ENCODE data around the gene TBX6. TPM values are rescaled to one million over a fixed set of nuclear protein-coding genes. Genes with fewer than 3 reads are reported as not detected.

The TBX6 gene
- total RNA-seq, 1 experiment from 2014 or later, result 3.6 TPM

DNA sequence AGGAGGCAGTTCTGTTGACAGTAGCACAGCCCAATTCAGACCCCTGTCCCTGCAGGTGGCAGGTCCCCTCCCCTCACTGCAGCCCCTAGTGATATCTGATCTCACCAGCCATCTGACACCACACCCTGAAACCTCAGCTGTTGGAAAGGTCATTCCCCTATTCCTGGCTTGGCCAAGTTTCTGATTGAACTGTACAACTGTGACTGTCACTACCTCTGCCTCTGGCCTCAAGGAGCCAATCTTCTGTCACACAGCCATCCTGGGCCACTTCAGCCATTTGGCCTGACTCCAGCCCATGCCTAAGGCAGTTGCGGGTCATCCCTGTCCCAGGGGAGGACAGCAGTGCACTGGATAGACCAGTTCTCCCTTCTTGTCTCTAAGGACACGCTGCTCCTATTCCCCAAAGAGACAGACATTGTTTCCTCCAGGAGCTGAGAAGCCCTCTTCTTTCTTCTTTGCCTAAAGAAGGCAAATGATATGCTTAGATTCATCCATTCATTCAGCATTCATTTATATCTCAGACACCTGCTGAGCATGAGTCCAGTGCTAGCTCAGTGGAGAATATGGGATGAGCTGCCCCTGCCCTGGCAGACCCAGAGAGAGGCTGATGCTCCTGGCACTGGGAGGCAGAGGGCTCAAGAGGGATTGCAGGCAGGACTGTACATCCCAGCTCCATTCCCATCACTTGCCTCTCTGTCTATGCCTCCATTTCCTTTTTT lies 30.7 kb downstream of the TBX6 start:
- Mint-ChIP-seq H3K27me3 (ENCODE audit: unreplicated experiment) (no peaks in the 10 kb centered on the region), H3K4me1 (ENCODE audit: low read depth, unreplicated experiment) (peaks cover 24% of the 10 kb centered on the region), H3K36me3 (ENCODE audit: insufficient read depth, unreplicated experiment) (peaks cover 31% of the 10 kb centered on the region), H3K27ac (ENCODE audit: unreplicated experiment) (no peak overlapping the region), H3K4me3 (ENCODE audit: low read depth, unreplicated experiment) (no peak overlapping the region), H3K9me3 (ENCODE audit: low read depth, unreplicated experiment) (no peaks in the 10 kb centered on the region)
- no TSS peak for BruUV-seq (replicated peaks)
- TF ChIP-seq, protein P1, sequence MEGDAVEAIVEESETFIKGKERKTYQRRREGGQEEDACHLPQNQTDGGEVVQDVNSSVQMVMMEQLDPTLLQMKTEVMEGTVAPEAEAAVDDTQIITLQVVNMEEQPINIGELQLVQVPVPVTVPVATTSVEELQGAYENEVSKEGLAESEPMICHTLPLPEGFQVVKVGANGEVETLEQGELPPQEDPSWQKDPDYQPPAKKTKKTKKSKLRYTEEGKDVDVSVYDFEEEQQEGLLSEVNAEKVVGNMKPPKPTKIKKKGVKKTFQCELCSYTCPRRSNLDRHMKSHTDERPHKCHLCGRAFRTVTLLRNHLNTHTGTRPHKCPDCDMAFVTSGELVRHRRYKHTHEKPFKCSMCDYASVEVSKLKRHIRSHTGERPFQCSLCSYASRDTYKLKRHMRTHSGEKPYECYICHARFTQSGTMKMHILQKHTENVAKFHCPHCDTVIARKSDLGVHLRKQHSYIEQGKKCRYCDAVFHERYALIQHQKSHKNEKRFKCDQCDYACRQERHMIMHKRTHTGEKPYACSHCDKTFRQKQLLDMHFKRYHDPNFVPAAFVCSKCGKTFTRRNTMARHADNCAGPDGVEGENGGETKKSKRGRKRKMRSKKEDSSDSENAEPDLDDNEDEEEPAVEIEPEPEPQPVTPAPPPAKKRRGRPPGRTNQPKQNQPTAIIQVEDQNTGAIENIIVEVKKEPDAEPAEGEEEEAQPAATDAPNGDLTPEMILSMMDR (IDR thresholded peaks at IDR 0.05; ENCODE audit: unreplicated experiment), result no peak
- CTCF ChIA-PET, result interaction anchor here (0.7 kb wide), 1 partner anchor 348 kb away, joined by 8 read pairs; no protein-coding TSS in a partner anchor
- intact Hi-C loops (cut with micrococcal nuclease; ENCODE audit: unreplicated experiment), result no loop called here
- no peak for DNase-seq

DNA sequence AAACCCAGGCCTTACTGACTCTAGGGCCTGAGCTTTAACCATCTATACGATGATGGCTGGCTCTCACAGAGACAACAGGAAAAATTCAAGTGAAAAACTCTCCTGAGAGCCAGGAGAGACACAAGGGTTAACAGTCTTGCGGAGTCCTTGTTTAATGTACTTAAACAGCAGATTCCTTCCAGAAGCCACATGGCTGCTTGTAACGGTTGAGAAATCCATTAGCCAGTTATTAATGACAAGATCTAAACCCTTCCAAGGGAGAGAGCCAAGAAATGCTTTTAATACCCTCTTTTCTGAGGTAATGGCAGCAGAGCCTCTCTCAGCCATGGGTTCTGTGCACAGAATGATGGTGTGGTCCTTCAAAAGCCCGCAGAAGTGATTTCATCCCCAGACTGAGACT lies 31.4 kb downstream of the TBX6 start:
- H3K4me1 Mint-ChIP-seq (ENCODE audit: low read depth, unreplicated experiment), result peaks cover 25% of the 10 kb centered on the region
- no peak for DNase-seq
- CTCF ChIA-PET, result no interaction called here
- no peaks in the 10 kb centered on the region for H3K9me3 Mint-ChIP-seq (ENCODE audit: low read depth, unreplicated experiment)
- intact Hi-C loops (cut with micrococcal nuclease; ENCODE audit: unreplicated experiment), result no loop called here
- H3K4me3 Mint-ChIP-seq (ENCODE audit: low read depth, unreplicated experiment), result no peak overlapping the region
- no peak overlapping the region for H3K27ac Mint-ChIP-seq (ENCODE audit: unreplicated experiment)
- TF ChIP-seq, protein P1 (IDR thresholded peaks at IDR 0.05; ENCODE audit: unreplicated experiment), result no peak
- BruUV-seq (replicated peaks), result no TSS peak
- H3K27me3 Mint-ChIP-seq (ENCODE audit: unreplicated experiment), result no peaks in the 10 kb centered on the region
- peaks cover 25% of the 10 kb centered on the region for H3K36me3 Mint-ChIP-seq (ENCODE audit: insufficient read depth, unreplicated experiment)

GRCh38 chr16:30054959-30055553 lies 36.7 kb downstream of the TBX6 start:
- intact Hi-C loops (cut with micrococcal nuclease; ENCODE audit: unreplicated experiment), result no loop called here
- H3K4me1 Mint-ChIP-seq (ENCODE audit: low read depth, unreplicated experiment), result peaks cover 31% of the 10 kb centered on the region
- no peaks in the 10 kb centered on the region for H3K27me3 Mint-ChIP-seq (ENCODE audit: unreplicated experiment)
- CTCF ChIA-PET, result interaction anchor here (1.1 to 1.7 kb wide), 3 partner anchors 9 to 37 kb away, joined by 4 to 7 read pairs (median 5); partner anchors contain the start of genes ALDOA and TBX6
- H3K36me3 Mint-ChIP-seq (ENCODE audit: insufficient read depth, unreplicated experiment), result peaks cover 40% of the 10 kb centered on the region
- no peaks in the 10 kb centered on the region for H3K9me3 Mint-ChIP-seq (ENCODE audit: low read depth, unreplicated experiment)
- H3K4me3 Mint-ChIP-seq (ENCODE audit: low read depth, unreplicated experiment), result peak overlapping the region; percentile 76
- peak; percentile 65 for DNase-seq
- no peak overlapping the region for H3K27ac Mint-ChIP-seq (ENCODE audit: unreplicated experiment)
- TF ChIP-seq, protein P1 (IDR thresholded peaks at IDR 0.05; ENCODE audit: unreplicated experiment), result peak; percentile 42
- no TSS peak for BruUV-seq (replicated peaks)

DNA sequence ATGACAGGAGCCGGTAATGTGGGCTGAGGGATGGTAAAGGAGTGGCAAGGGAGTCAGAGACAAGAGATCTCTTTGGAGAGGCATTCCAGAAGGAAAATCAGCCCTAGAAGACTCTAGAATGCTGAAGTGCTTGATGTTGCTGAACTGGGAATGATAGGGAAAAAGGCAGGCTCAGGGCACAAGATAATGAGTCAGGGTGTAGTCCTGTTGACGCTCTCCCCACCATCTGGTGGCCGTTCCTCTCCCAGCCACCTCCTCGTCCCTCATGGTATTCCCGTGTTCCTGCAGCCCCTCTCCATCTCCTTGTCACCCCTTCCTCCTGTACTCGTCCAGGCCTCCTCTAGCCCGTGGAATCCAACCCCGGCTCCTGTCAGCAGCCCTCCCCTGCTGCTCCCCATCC lies 37.3 kb downstream of the TBX6 start:
- no peak for DNase-seq
- peak overlapping the region; percentile 76 for H3K4me3 Mint-ChIP-seq (ENCODE audit: low read depth, unreplicated experiment)
- H3K4me1 Mint-ChIP-seq (ENCODE audit: low read depth, unreplicated experiment), result peaks cover 31% of the 10 kb centered on the region
- TF ChIP-seq, protein P1 (IDR thresholded peaks at IDR 0.05; ENCODE audit: unreplicated experiment), result no peak
- intact Hi-C loops (cut with micrococcal nuclease; ENCODE audit: unreplicated experiment), result no loop called here
- CTCF ChIA-PET, result interaction anchor here (1.3 to 1.7 kb wide), 2 partner anchors 9 to 11 kb away, joined by 5 to 7 read pairs; partner anchors contain the start of gene ALDOA
- no peaks in the 10 kb centered on the region for H3K9me3 Mint-ChIP-seq (ENCODE audit: low read depth, unreplicated experiment)
- H3K27ac Mint-ChIP-seq (ENCODE audit: unreplicated experiment), result no peak overlapping the region
- BruUV-seq (replicated peaks), result no TSS peak
- H3K36me3 Mint-ChIP-seq (ENCODE audit: insufficient read depth, unreplicated experiment), result peaks cover 40% of the 10 kb centered on the region
- no peaks in the 10 kb centered on the region for H3K27me3 Mint-ChIP-seq (ENCODE audit: unreplicated experiment)
